Measurements from ENCODE around the gene S1PR3.

DNA sequence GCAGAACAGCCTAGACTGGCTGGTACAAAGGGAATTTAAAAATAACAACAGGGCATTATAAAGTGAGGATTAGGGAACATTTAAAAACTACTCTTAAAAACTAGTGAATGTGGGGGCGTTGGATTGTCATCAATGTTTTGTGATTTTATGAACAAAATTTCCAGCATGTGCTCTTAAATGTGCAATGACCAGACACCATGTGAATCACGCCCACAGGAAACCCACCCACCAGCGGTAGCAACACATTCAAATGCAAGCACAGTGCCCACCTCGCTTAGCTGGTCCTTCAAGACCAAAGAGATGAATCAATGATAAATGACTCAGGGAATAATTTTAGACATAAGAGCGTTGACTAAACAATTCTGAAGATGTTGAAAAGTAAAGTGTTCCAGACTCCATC is 40.9 kb downstream of the S1PR3 start:
- no peak for TF ChIP-seq POLR2A (IDR thresholded peaks at IDR 0.05)
- TF ChIP-seq, protein P1, sequence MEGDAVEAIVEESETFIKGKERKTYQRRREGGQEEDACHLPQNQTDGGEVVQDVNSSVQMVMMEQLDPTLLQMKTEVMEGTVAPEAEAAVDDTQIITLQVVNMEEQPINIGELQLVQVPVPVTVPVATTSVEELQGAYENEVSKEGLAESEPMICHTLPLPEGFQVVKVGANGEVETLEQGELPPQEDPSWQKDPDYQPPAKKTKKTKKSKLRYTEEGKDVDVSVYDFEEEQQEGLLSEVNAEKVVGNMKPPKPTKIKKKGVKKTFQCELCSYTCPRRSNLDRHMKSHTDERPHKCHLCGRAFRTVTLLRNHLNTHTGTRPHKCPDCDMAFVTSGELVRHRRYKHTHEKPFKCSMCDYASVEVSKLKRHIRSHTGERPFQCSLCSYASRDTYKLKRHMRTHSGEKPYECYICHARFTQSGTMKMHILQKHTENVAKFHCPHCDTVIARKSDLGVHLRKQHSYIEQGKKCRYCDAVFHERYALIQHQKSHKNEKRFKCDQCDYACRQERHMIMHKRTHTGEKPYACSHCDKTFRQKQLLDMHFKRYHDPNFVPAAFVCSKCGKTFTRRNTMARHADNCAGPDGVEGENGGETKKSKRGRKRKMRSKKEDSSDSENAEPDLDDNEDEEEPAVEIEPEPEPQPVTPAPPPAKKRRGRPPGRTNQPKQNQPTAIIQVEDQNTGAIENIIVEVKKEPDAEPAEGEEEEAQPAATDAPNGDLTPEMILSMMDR (IDR thresholded peaks at IDR 0.05), result no peak
